ENCODE measurements around the gene OXSM.

DNA sequence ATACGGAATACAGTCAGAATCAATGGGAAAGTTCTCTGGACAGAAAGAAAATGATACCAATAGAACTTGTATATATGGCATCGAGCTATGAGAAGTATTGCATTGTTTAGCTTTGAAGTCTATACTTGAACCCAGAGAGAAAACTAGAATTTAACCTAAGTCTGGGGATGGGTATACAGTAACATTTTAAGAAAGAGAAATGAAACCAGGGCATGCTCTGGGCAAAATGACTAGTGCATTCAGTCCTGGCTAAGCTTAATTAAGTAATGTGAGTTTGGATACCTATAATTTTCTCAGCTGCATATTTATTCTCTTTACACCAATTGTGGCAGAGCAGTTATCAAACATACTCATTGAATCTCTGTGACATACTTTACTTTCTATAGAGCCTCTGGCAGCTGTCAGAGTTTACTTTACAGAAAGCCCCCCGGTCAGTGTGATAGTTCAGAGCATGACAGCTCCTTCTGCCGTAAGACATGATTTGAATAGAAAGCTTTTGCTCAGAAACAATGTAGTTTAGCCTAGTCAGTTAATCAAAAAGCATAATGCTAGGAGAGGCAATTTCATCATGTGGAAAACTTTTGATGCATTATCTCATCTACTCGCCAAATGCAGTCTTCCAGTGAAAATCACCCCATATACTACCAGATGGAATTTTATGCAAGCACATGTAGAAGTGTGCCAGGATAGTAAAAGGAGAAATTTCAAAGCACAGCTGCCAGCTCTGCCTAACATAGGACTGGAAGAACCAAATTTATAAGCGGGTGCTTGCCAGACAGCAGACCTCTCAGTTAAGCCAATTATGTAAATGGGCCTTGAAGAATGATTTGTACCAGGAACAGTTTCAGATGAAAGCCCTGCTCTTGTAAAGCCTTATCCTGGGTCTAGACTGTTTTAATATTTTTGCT lies 40.7 kb downstream of the OXSM start:
- TF ChIP-seq EZH2 (IDR thresholded peaks at IDR 0.05; ENCODE audit: borderline replicate concordance, low read depth, low read length, severe bottlenecking) (no peak), JUN (IDR thresholded peaks at IDR 0.05; ENCODE audit: borderline replicate concordance, insufficient read depth, insufficient read length, low read depth) (no peak), POLR2AphosphoS5 (IDR thresholded peaks at IDR 0.05; ENCODE audit: insufficient read depth, low read depth, low read length) (no peak), GATA2 (IDR thresholded peaks at IDR 0.05; ENCODE audit: insufficient read depth, insufficient read length, low read depth, low read length) (no peak), MYC (IDR thresholded peaks at IDR 0.05; ENCODE audit: low read depth, low read length) (no peak), POLR2A (IDR thresholded peaks at IDR 0.05; ENCODE audit: low read depth, low read length) (no peak), FOS (IDR thresholded peaks at IDR 0.05; ENCODE audit: borderline replicate concordance, insufficient read depth, low read length) (no peak)
- TF ChIP-seq, protein P1, sequence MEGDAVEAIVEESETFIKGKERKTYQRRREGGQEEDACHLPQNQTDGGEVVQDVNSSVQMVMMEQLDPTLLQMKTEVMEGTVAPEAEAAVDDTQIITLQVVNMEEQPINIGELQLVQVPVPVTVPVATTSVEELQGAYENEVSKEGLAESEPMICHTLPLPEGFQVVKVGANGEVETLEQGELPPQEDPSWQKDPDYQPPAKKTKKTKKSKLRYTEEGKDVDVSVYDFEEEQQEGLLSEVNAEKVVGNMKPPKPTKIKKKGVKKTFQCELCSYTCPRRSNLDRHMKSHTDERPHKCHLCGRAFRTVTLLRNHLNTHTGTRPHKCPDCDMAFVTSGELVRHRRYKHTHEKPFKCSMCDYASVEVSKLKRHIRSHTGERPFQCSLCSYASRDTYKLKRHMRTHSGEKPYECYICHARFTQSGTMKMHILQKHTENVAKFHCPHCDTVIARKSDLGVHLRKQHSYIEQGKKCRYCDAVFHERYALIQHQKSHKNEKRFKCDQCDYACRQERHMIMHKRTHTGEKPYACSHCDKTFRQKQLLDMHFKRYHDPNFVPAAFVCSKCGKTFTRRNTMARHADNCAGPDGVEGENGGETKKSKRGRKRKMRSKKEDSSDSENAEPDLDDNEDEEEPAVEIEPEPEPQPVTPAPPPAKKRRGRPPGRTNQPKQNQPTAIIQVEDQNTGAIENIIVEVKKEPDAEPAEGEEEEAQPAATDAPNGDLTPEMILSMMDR (IDR thresholded peaks at IDR 0.05; ENCODE audit: extremely low read depth in 1 of 2, insufficient read depth in 1 of 2, low read depth in 1 of 2, low read length in 2 of 2), result no peak

All from endothelial cell of umbilical vein (primary cell).